Measurements from ENCODE around the gene GRAMD2B.
"Not testable (repeated sequence)": the region's sequence is repeated elsewhere in the genome, so short reads cannot be mapped to it uniquely, and the experiment has no call there.

GRAMD2B gene

GRCh38 chr5:126449751-126450271, 26.6 kb downstream of the GRAMD2B start:
- no peak for DNase-seq

- DNase-seq, result no peak
These were observed 27.1 kb downstream of the GRAMD2B start for GRCh38 chr5:126450346-126450745.

- no peak for DNase-seq
These were observed 27.7 kb downstream of the GRAMD2B start for GRCh38 chr5:126450907-126451306.

- DNase-seq, result no peak
These were observed 29.3 kb downstream of the GRAMD2B start for GRCh38 chr5:126452477-126452876.

GRCh38 chr5:126454081-126454480, 30.9 kb downstream of the GRAMD2B start:
- DNase-seq, result peak; percentile 11 to 94 (median 74)

- DNase-seq, result no peak
These were observed 31.3 kb downstream of the GRAMD2B start for GRCh38 chr5:126454535-126454934.

GRCh38 chr5:126455264-126455663, 32.1 kb downstream of the GRAMD2B start:
- DNase-seq, result no peak

GRCh38 chr5:126455728-126456127, 32.5 kb downstream of the GRAMD2B start:
- no peak for DNase-seq

GRCh38 chr5:126456217-126456820, 33.1 kb downstream of the GRAMD2B start:
- no peak for DNase-seq

GRCh38 chr5:126460459-126460858, 37.2 kb downstream of the GRAMD2B start:
- DNase-seq, result peak in 27 of 56 donors; percentile 9 to 65 (median 23)

GRCh38 chr5:126460977-126461376, 37.8 kb downstream of the GRAMD2B start:
- no peak for DNase-seq

- DNase-seq, result no peak
These were observed 38.6 kb downstream of the GRAMD2B start for GRCh38 chr5:126461838-126462237.

GRCh38 chr5:126462239-126463014, 39.2 kb downstream of the GRAMD2B start:
- DNase-seq, result no peak

- DNase-seq, result no peak
These were observed 40.8 kb downstream of the GRAMD2B start for GRCh38 chr5:126464016-126464415.

- DNase-seq, result no peak
These were observed 41.8 kb downstream of the GRAMD2B start for GRCh38 chr5:126464959-126465358.

- DNase-seq, result no peak
These were observed 44.9 kb downstream of the GRAMD2B start for GRCh38 chr5:126468091-126468490.

- DNase-seq, result no peak
These were observed 46.5 kb downstream of the GRAMD2B start for GRCh38 chr5:126469536-126470316.

GRCh38 chr5:126470529-126470928, 47.3 kb downstream of the GRAMD2B start:
- DNase-seq, result not testable (repeated sequence)

- DNase-seq, result no peak
These were observed 48.0 kb downstream of the GRAMD2B start for GRCh38 chr5:126471247-126471646.

GRCh38 chr5:126471875-126472537, 48.8 kb downstream of the GRAMD2B start:
- DNase-seq, result no peak

GRCh38 chr5:126472538-126472889, 49.3 kb downstream of the GRAMD2B start:
- no peak for DNase-seq
